Karpas-422 (cell line): ENCODE results near the gene ZMIZ1. TPM values are rescaled to one million over a fixed set of nuclear protein-coding genes. Genes with fewer than 3 reads are reported as not detected.

Source experiments
- DNase-seq: peaks from one replicate; pipeline ENCODE4 v3.0.0-alpha.2; 2015
- H2AFZ ChIP-seq: fragments of 200-600 bp; sonication (generic); 2 replicates; pipeline ENCODE4 v1.6.1; 2014; ENCODE audit warnings: antibody characterized with exemption, low read length, mixed read lengths
- H3K27ac ChIP-seq: fragments of 200-600 bp; sonication (generic); 2 replicates; pipeline ENCODE4 v1.5.1; 2014; ENCODE audit warnings: mild to moderate bottlenecking, low read length, moderate library complexity
- H3K27me3 ChIP-seq: fragments of 200-600 bp; sonication (generic); 2 replicates; pipeline ENCODE4 v1.6.1; 2014; ENCODE audit warnings: low read length, mixed read lengths
- H3K36me3 ChIP-seq: fragments of 200-600 bp; sonication (generic); 2 replicates; pipeline ENCODE4 v1.6.1; 2014; ENCODE audit warnings: low read length, mixed read lengths; ENCODE audit not compliant: insufficient read depth
- H3K4me1 ChIP-seq: fragments of 200-600 bp; sonication (generic); 2 replicates; pipeline ENCODE4 v1.6.1; 2014; ENCODE audit warnings: mild to moderate bottlenecking, low read length, mixed read lengths
- H3K4me2 ChIP-seq: fragments of 200-600 bp; sonication (generic); 2 replicates; pipeline ENCODE4 v1.6.1; 2014; ENCODE audit warnings: low read length, low read depth, mild to moderate bottlenecking; ENCODE audit not compliant: poor library complexity, severe bottlenecking
- H3K4me3 ChIP-seq: fragments of 200-600 bp; sonication (generic); 2 replicates; pipeline ENCODE4 v1.5.1; 2014; ENCODE audit warnings: mild to moderate bottlenecking, antibody characterized with exemption, low read length, mixed read lengths
- H3K79me2 ChIP-seq: fragments of 200-600 bp; sonication (generic); 2 replicates; pipeline ENCODE4 v1.6.1; 2014; ENCODE audit warnings: mild to moderate bottlenecking, low read length, mixed read lengths
- H3K9ac ChIP-seq: fragments of 200-600 bp; sonication (generic); 2 replicates; pipeline ENCODE4 v1.6.0; 2014; ENCODE audit warnings: low read length
- H3K9me2 ChIP-seq: fragments of 200-600 bp; sonication (generic), shearing (Covaris generic); replicated peaks from 2 replicates; pipeline ENCODE4 v1.6.0; 2014; ENCODE audit warnings: mild to moderate bottlenecking, low read length, moderate library complexity; ENCODE audit not compliant: insufficient read depth
- H3K9me3 ChIP-seq: fragments of 300-700, 200-600 bp; sonication (generic); 2 replicates; pipeline ENCODE4 v1.6.1; 2014; ENCODE audit warnings: low read length, mixed read lengths
- H4K20me1 ChIP-seq: fragments of 200-600 bp; sonication (generic); 2 replicates; pipeline ENCODE4 v1.6.1; 2014; ENCODE audit warnings: mild to moderate bottlenecking, antibody characterized with exemption, low read length, low read depth; ENCODE audit not compliant: insufficient read depth
- total RNA-seq: library from RNA; depleted of rRNA; stranded (reverse); fragments of >200 nt; shearing (Covaris generic); gene quantifications from 2 replicates; pipeline ENCODE4 v1.2.3, GENCODE V29; 2014; ENCODE audit warnings: low replicate concordance

The ZMIZ1 gene
- total RNA-seq, 1 experiment from 2014 or later, result 73.1 TPM

DNA sequence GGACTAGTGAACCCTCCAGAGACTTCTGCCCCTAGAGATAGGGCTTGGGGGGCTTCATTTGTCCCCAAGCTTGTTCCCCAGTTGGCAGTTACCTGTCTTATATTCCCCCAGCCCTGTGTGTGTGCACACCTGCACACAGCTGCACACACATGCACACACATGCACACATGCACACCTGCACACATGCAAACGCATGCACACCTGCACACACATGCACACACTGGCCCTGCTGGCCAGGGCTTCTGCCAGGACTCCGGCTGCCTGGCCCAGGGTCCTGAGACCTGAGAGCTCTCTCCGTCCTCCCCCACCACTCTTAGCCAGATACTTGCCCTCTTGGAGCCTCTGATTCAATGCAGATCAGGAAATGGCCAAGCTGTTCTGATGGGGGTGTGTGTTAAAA is 6.7 kb downstream of the ZMIZ1 start:
- 0 out of 2 replicates have a peak, but pooled peaks cover 3% of the 10 kb centered on the region for H3K27me3 ChIP-seq
- no peak for DNase-seq
- H3K4me2 ChIP-seq, result no peak overlapping the region
- peaks cover 28% of the 10 kb centered on the region for H3K4me1 ChIP-seq
- no peak overlapping the region for H2AFZ ChIP-seq
- no peaks in the 10 kb centered on the region for H3K9me2 ChIP-seq
- H3K4me3 ChIP-seq, result no peak overlapping the region
- no peak overlapping the region for H3K27ac ChIP-seq
- H4K20me1 ChIP-seq, result peaks cover 78% of the 10 kb centered on the region
- no peaks in the 10 kb centered on the region for H3K79me2 ChIP-seq
- H3K36me3 ChIP-seq, result no peaks in the 10 kb centered on the region
- no peaks in the 10 kb centered on the region for H3K9me3 ChIP-seq
- no peak overlapping the region for H3K9ac ChIP-seq

DNA sequence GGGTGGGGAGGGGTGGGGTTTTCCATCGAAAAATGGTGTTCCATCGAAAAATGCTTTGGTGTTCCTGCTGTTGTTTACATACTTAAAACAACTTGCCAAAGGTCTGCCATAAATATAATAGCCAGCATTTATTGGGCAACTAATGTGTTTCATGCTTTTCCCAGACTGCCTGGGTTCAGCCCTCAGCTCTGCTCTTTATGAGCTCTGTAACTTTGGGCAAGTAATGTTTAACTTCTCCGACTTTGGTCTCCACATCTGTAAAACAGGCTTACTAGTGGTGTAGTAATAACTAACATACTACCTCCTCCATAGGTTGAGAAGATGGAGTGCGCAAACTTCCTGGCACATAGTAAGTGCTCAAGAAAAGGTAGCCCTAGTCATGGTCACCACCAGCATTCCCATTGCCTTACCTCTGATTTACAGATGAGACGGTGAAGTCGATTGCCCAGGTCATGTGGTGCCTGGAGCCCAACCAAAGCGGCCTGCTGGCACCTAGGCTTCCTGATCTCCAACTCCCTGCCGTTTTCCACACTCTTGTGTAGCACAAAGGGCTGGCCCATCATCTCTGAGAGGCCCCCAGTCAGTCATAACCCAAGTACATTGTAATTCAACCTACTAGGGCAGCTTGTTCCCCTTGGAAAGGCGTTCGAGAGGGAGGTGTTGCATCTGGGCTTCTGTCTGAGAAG is 8.9 kb downstream of the ZMIZ1 start:
- no peaks in the 10 kb centered on the region for H3K9me2 ChIP-seq
- no peaks in the 10 kb centered on the region for H3K79me2 ChIP-seq
- no peaks in the 10 kb centered on the region for H3K27me3 ChIP-seq
- H2AFZ ChIP-seq, result no peak overlapping the region
- no peak overlapping the region for H3K4me2 ChIP-seq
- no peaks in the 10 kb centered on the region for H3K36me3 ChIP-seq
- no peak overlapping the region for H3K4me3 ChIP-seq
- no peak overlapping the region for H3K9ac ChIP-seq
- H3K9me3 ChIP-seq, result no peaks in the 10 kb centered on the region
- H3K4me1 ChIP-seq, result peaks cover 41% of the 10 kb centered on the region
- no peak overlapping the region for H3K27ac ChIP-seq
- DNase-seq, result no peak
- H4K20me1 ChIP-seq, result peaks cover 62% of the 10 kb centered on the region

DNA sequence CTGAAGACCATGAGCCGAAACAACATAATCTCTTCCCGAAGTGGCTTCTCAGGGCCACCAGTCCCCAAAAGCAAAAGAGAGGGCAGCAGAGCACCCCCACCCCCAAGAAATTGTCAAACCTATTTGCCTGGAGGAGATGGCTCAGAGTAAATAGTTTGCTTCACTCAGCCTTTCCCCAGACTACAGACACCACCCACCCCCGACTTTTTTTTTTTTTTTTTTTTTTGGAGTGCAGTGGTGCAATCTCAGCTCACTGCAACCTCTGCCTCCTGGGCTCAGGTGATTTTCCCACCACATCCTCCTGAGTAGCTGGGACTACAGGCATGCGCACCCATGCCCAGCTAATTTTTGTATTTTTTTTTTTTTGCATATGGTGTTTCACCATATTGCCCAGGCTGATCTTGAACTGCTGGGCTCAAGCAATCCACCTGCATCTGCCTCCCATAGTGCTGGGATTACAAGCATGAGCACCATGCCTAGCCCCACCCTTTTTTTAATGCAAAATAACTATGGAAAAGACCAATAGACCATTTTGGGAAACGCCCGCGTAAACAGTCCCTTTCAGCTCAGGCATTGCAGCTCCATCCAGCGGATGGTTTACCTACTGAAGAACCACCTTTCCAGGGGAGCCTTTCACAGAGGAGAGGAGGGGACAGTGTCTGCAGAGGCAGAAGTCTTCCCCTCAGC is 9.7 kb downstream of the ZMIZ1 start:
- peaks cover 49% of the 10 kb centered on the region for H3K4me1 ChIP-seq
- H3K4me2 ChIP-seq, result peak overlapping the region; percentile 4
- no peaks in the 10 kb centered on the region for H3K9me3 ChIP-seq
- DNase-seq, result no peak
- peaks cover 61% of the 10 kb centered on the region for H4K20me1 ChIP-seq
- H3K27me3 ChIP-seq, result no peaks in the 10 kb centered on the region
- H3K79me2 ChIP-seq, result no peaks in the 10 kb centered on the region
- no peaks in the 10 kb centered on the region for H3K9me2 ChIP-seq
- H3K27ac ChIP-seq, result no peak overlapping the region
- H2AFZ ChIP-seq, result no peak overlapping the region
- H3K9ac ChIP-seq, result no peak overlapping the region
- no peak overlapping the region for H3K4me3 ChIP-seq
- no peaks in the 10 kb centered on the region for H3K36me3 ChIP-seq

DNA sequence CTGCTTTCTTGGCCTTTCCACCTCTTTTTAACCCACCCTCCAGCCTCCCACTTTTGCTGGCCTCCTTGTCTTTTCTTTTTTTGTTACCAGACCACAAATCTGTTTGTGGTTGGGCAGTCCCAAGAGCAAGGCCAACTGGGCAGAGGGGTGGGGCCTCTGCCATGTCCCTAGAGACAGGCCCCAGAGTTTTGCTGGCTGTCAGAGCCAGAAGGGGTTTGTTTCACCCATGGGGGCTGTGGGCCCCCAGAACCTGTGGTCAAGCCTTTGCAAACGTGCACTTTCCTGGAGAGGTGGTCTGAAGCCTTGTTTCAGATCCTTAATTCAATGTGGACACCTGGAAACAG is 10.3 kb downstream of the ZMIZ1 start:
- Histone ChIP-seq H3K4me3 (no peak overlapping the region), H3K36me3 (no peaks in the 10 kb centered on the region), H4K20me1 (peaks cover 57% of the 10 kb centered on the region), H3K9ac (no peak overlapping the region), H2AFZ (no peak overlapping the region), H3K9me3 (no peaks in the 10 kb centered on the region), H3K4me1 (peaks cover 54% of the 10 kb centered on the region), H3K79me2 (no peaks in the 10 kb centered on the region), H3K4me2 (peak overlapping the region; percentile 4), H3K27ac (no peak overlapping the region), H3K27me3 (no peaks in the 10 kb centered on the region), H3K9me2 (no peaks in the 10 kb centered on the region)
- DNase-seq, result no peak

DNA sequence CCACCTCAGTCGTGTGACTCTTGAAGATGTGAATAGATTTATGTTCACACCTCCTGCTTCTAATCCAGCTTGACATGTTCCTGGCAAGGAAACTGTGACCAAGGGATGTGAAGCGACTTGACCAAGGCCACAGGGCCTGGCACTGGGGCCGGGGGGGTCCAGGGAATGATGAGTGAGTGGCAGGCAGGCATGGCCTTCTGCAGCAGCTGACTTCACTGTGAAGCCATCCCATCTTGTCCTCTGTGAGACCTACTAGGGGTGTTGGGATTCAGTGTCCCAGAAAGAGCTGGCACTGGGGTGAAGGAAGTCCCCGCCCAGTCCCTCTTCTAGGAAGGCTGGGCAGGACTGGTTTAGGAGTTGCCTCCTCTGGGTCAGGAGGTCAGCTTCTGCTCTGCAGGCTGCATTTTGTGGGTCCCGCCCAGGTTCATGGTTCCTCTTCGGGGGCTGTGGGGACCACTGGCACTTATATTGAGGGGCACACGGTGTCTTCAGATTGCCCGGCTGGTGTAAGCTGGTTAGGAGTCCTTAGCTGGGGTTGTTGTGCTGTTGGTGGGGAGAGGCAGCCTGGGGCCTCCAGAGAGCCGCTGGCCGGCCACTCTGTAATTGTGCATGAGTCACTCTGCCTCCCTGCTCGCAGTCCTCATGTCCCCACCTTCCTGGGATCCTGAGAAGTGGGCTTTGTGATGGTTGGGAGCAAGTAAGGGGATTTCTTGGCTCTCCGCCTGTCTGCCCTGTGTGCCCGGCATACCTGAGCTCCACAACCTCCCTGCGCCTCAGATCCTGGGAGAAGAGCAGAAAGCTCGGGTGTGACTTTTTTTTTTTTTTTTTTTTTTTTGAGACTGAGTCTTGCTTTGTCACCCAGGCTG is 11.0 kb downstream of the ZMIZ1 start:
- H3K79me2 ChIP-seq, result no peaks in the 10 kb centered on the region
- H3K9ac ChIP-seq, result no peak overlapping the region
- H3K4me2 ChIP-seq, result no peak overlapping the region
- H3K9me3 ChIP-seq, result no peaks in the 10 kb centered on the region
- H4K20me1 ChIP-seq, result peaks cover 50% of the 10 kb centered on the region
- H2AFZ ChIP-seq, result no peak overlapping the region
- no peak overlapping the region for H3K4me3 ChIP-seq
- H3K9me2 ChIP-seq, result no peaks in the 10 kb centered on the region
- H3K4me1 ChIP-seq, result peaks cover 61% of the 10 kb centered on the region
- DNase-seq, result no peak
- no peaks in the 10 kb centered on the region for H3K27me3 ChIP-seq
- H3K27ac ChIP-seq, result no peak overlapping the region
- H3K36me3 ChIP-seq, result no peaks in the 10 kb centered on the region

DNA sequence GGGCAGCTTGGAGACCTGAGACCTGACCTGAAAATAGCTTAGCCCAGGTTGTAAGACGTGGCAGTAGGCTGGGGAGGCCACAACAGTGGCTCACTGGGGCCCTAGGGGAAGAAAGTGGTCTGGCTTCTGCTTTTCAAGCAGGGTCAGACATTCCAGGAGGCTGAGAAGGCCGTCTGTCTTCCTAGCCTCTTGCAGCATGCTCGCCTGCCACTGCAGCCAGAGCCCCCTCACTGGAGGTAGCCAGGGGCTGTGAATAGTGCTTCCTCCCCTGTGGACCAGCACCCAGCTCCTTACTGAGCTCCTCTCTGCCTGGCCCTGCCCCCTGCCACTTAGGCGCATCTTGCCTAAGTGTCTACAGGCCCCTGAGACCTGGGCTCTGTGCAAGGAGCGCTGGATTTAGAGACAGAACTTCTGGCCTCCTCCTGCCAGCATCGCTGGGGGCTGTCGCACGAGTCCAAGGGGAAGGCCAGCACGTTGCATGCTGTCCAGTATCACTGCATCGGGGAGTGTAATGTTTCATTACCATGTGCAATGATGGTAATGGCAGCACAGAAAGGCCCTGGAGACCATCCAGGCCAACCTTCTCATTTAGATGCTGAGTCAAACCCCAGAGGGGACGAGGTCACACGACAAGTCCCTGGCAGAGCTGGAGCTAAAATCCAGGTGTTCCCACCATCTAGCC is 12.7 kb downstream of the ZMIZ1 start:
- Histone ChIP-seq H3K27me3 (no peaks in the 10 kb centered on the region), H2AFZ (no peak overlapping the region), H3K9me3 (no peaks in the 10 kb centered on the region), H3K79me2 (no peaks in the 10 kb centered on the region), H3K36me3 (no peaks in the 10 kb centered on the region), H3K9me2 (no peaks in the 10 kb centered on the region), H3K27ac (no peak overlapping the region), H3K9ac (no peak overlapping the region; the same call in 1 of the 2 replicates), H3K4me2 (peak overlapping the region; percentile 31), H3K4me1 (peaks cover 78% of the 10 kb centered on the region), H3K4me3 (no peak overlapping the region; the same call in 1 of the 2 replicates), H4K20me1 (peaks cover 34% of the 10 kb centered on the region; the same call in 1 of the 2 replicates)
- peak; percentile 66 for DNase-seq

DNA sequence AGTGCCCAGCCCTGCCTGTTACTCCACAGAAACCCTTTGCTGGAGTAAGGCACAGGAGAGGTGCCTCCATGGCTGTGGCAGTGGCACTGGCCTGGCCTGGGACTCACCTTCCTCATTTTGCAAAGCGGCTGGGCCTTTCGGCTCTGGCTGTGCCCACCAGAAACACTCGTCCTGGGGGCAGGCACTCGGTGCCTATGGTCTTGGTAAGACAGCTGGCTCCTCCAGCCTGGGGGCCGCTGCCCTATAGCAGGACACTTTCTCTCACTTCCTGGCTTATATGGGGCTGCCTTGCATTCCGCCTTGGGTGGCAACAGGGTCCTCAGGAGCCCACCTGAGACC is 13.2 kb downstream of the ZMIZ1 start:
- H3K4me1 ChIP-seq, result peaks cover 81% of the 10 kb centered on the region
- no peak overlapping the region for H3K4me3 ChIP-seq
- no peaks in the 10 kb centered on the region for H3K27me3 ChIP-seq
- H3K36me3 ChIP-seq, result no peaks in the 10 kb centered on the region
- H3K27ac ChIP-seq, result no peak overlapping the region
- H3K9me2 ChIP-seq, result no peaks in the 10 kb centered on the region
- H2AFZ ChIP-seq, result no peak overlapping the region
- H3K9ac ChIP-seq, result no peak overlapping the region
- DNase-seq, result no peak
- peak overlapping the region; percentile 31 for H3K4me2 ChIP-seq
- peaks cover 32% of the 10 kb centered on the region; the same call in 1 of the 2 replicates for H4K20me1 ChIP-seq
- no peaks in the 10 kb centered on the region for H3K9me3 ChIP-seq
- H3K79me2 ChIP-seq, result no peaks in the 10 kb centered on the region
